Measurements from ENCODE around the gene C16orf90.

DNA sequence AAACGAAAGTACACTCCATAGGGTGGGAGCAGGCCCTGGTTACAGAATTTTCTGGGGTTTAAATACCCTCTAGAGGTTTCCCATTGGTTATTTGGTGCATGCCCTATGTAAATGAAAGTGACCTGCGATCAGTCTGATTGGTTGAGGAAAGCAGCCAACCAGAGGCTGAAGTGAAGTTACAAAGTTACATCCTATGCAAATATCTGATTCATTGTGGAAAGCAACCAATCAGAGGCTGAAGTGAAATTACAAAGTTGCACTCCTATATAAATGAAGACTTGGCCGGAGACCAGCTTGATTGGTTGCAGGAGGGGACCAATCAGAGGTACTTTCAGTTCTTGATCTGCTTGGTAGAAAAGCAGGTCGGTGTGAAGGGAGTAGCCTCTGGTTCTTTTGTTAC, 27.4 kb downstream of the C16orf90 start:
- TF ChIP-seq ZFP3 (CRISPR knock-in tag; IDR thresholded peaks at IDR 0.05) (no peak), OSR1 (CRISPR knock-in tag; IDR thresholded peaks at IDR 0.05) (no peak), CREB5 (CRISPR knock-in tag; IDR thresholded peaks at IDR 0.05; ENCODE audit: low read depth) (no peak), CSDC2 (CRISPR knock-in tag; IDR thresholded peaks at IDR 0.05) (no peak), TOX (CRISPR knock-in tag; IDR thresholded peaks at IDR 0.05; ENCODE audit: borderline replicate concordance) (no peak), ZNF70 (CRISPR knock-in tag; IDR thresholded peaks at IDR 0.05) (no peak), PATZ1 (CRISPR knock-in tag; IDR thresholded peaks at IDR 0.05; ENCODE audit: borderline replicate concordance) (no peak)
